Measurements from ENCODE around the gene SLC39A11. TPM values are rescaled to one million over a fixed set of nuclear protein-coding genes. Genes with fewer than 3 reads are reported as not detected.
A peak's percentile ranks its signal among the peaks of the same experiment; 100 is the strongest.

Gene SLC39A11
- total and polyA plus RNA-seq, 2 of the 13 experiments (the other 11 are each of a cell fraction or from before 2014, with no cell fraction given) = 17.2 to 31.5 TPM

GRCh38 chr17:72749119-72749572 lies 343.3 kb downstream of the SLC39A11 start (continued):
- TF ChIP-seq RERE (CRISPR knock-in tag; IDR thresholded peaks at IDR 0.05; ENCODE audit: low read depth) (no peak), CCAR2 (optimal IDR thresholded peaks at IDR 0.05; ENCODE audit: low read depth, low read length) (no peak), NCOR1 (IDR thresholded peaks at IDR 0.05; ENCODE audit: borderline replicate concordance, low read length) (peak; percentile 61; the same call in 1 of the 2 replicates), NFATC3 (CRISPR knock-in tag; IDR thresholded peaks at IDR 0.05) (no peak), REST (IDR thresholded peaks at IDR 0.05; ENCODE audit: borderline replicate concordance in 1 of 2, low read depth in 1 of 2, low read length in 2 of 2) (no peak), EEA1 (CRISPR knock-in tag; IDR thresholded peaks at IDR 0.05; ENCODE audit: borderline replicate concordance) (no peak), HIC2 (CRISPR knock-in tag; IDR thresholded peaks at IDR 0.05; ENCODE audit: low read depth) (no peak), ZNF589 (CRISPR knock-in tag; conservative IDR thresholded peaks at IDR 0.05) (no peak), CBX1 (IDR thresholded peaks at IDR 0.05; ENCODE audit: low read depth) (no peak), MAX (IDR thresholded peaks at IDR 0.05) (peak; percentile 37; the same call in 1 of the 2 replicates), E2F2 (CRISPR knock-in tag; IDR thresholded peaks at IDR 0.05; ENCODE audit: borderline replicate concordance) (no peak), ZNF749 (CRISPR knock-in tag; IDR thresholded peaks at IDR 0.05; ENCODE audit: borderline replicate concordance) (no peak), NFYB (CRISPR knock-in tag; IDR thresholded peaks at IDR 0.05) (no peak), MAF1 (CRISPR knock-in tag; IDR thresholded peaks at IDR 0.05; ENCODE audit: borderline replicate concordance) (no peak), TFE3 (CRISPR knock-in tag; IDR thresholded peaks at IDR 0.05) (peak; percentile 56; the same call in 1 of the 2 replicates)

All from HepG2 (cell line).